ENCODE results near the gene AAR2.

- TF ChIP-seq EZH2 (IDR thresholded peaks at IDR 0.05; ENCODE audit: insufficient read depth, poor library complexity, severe bottlenecking) (no peak), EZH2phosphoT487 (IDR thresholded peaks at IDR 0.05; ENCODE audit: insufficient read depth, low read depth) (no peak)
These were observed 63.2 kb downstream of the AAR2 start for GRCh38 chr20:36299459-36299858.

Data from GM23248 (cell line).